Measurements from ENCODE around the gene TCF4. TPM values are rescaled to one million over a fixed set of nuclear protein-coding genes. Genes with fewer than 3 reads are reported as not detected.

TCF4 gene
- total and polyA plus RNA-seq, 2 of the 13 experiments (the other 11 are each of a cell fraction or from before 2014, with no cell fraction given): not detected

DNA sequence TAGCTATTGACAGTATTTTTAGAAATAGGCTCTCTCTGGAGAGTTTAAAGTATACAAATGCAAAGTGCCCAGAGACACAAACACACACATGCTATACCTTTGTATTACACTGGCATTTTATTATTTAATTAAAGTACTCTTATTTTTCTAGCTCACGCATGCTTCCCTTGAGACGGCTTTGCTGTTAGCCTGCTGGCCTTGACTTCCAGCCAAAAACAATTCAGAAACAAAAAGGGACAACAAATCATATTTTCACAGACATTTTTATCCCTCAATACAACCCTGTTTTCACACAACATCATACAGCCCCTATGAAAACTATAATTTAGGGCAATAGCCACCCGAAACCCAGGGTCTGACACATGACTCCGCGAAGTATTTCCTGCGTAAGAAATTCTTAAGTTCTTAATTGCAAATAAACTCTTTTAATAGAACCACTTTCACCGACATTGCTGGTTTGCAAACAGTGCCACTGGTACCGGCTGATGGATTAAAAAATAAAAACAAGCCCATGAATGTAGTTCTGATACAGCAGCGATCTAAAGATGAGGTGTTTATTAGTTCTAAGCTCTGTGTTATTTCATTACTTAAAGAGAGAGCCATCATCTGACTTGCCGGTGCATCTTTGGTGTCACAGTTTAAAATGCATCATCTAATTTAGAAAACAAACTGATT, 185.1 kb downstream of the TCF4 start:
- intact Hi-C loops (cut with micrococcal nuclease; ENCODE audit: unreplicated experiment): no loop called here
- H3K4me1 ChIP-seq (ENCODE audit: insufficient read depth, low read length): no peaks in the 10 kb centered on the region
- H3K9ac ChIP-seq (ENCODE audit: insufficient read depth, low read depth, low read length): no peak overlapping the region
- BruUV-seq (replicated peaks): no TSS peak
- TF ChIP-seq ZNF720 (CRISPR knock-in tag; IDR thresholded peaks at IDR 0.05) (no peak), TOPORS (CRISPR knock-in tag; IDR thresholded peaks at IDR 0.05) (no peak), ZNF737 (CRISPR knock-in tag; IDR thresholded peaks at IDR 0.05; ENCODE audit: borderline replicate concordance) (no peak), ZMYM2 (CRISPR knock-in tag; IDR thresholded peaks at IDR 0.05) (no peak), ZNF749 (CRISPR knock-in tag; IDR thresholded peaks at IDR 0.05; ENCODE audit: borderline replicate concordance) (no peak), PAWR (CRISPR knock-in tag; IDR thresholded peaks at IDR 0.05; ENCODE audit: borderline replicate concordance) (no peak), SATB2 (CRISPR knock-in tag; IDR thresholded peaks at IDR 0.05) (no peak)
- TF ChIP-seq, protein P1, sequence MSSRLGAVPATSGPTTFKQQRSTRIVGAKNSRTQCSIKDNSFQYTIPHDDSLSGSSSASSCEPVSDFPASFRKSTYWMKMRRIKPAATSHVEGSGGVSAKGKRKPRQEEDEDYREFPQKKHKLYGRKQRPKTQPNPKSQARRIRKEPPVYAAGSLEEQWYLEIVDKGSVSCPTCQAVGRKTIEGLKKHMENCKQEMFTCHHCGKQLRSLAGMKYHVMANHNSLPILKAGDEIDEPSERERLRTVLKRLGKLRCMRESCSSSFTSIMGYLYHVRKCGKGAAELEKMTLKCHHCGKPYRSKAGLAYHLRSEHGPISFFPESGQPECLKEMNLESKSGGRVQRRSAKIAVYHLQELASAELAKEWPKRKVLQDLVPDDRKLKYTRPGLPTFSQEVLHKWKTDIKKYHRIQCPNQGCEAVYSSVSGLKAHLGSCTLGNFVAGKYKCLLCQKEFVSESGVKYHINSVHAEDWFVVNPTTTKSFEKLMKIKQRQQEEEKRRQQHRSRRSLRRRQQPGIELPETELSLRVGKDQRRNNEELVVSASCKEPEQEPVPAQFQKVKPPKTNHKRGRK (CRISPR knock-in tag; IDR thresholded peaks at IDR 0.05): no peak
- TF ChIP-seq, protein P2, sequence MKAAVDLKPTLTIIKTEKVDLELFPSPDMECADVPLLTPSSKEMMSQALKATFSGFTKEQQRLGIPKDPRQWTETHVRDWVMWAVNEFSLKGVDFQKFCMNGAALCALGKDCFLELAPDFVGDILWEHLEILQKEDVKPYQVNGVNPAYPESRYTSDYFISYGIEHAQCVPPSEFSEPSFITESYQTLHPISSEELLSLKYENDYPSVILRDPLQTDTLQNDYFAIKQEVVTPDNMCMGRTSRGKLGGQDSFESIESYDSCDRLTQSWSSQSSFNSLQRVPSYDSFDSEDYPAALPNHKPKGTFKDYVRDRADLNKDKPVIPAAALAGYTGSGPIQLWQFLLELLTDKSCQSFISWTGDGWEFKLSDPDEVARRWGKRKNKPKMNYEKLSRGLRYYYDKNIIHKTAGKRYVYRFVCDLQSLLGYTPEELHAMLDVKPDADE (CRISPR knock-in tag; IDR thresholded peaks at IDR 0.05): no peak
- TF ChIP-seq, protein P3, sequence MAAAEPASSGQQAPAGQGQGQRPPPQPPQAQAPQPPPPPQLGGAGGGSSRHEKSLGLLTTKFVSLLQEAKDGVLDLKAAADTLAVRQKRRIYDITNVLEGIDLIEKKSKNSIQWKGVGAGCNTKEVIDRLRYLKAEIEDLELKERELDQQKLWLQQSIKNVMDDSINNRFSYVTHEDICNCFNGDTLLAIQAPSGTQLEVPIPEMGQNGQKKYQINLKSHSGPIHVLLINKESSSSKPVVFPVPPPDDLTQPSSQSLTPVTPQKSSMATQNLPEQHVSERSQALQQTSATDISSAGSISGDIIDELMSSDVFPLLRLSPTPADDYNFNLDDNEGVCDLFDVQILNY (CRISPR knock-in tag; conservative IDR thresholded peaks at IDR 0.05): no peak
- TF ChIP-seq, protein P4, sequence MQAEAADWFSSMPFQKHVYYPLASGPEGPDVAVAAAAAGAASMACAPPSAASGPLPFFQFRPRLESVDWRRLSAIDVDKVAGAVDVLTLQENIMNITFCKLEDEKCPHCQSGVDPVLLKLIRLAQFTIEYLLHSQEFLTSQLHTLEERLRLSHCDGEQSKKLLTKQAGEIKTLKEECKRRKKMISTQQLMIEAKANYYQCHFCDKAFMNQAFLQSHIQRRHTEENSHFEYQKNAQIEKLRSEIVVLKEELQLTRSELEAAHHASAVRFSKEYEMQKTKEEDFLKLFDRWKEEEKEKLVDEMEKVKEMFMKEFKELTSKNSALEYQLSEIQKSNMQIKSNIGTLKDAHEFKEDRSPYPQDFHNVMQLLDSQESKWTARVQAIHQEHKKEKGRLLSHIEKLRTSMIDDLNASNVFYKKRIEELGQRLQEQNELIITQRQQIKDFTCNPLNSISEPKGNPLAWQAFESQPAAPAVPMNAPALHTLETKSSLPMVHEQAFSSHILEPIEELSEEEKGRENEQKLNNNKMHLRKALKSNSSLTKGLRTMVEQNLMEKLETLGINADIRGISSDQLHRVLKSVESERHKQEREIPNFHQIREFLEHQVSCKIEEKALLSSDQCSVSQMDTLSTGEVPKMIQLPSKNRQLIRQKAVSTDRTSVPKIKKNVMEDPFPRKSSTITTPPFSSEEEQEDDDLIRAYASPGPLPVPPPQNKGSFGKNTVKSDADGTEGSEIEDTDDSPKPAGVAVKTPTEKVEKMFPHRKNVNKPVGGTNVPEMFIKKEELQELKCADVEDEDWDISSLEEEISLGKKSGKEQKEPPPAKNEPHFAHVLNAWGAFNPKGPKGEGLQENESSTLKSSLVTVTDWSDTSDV (CRISPR knock-in tag; IDR thresholded peaks at IDR 0.05): no peak
- no peaks in the 10 kb centered on the region for H3K9me3 ChIP-seq (ENCODE audit: low read length)
- in situ Hi-C loops (cut with HindIII; ENCODE audit: extremely low pct_ligation_motif_present, low pct_unique_long_range_greater_than_20kb): no loop called here
- ChIA-PET POLR2A (no interaction called here), CTCF (ENCODE audit: low intra/inter-chr PET ratio, low total read pairs) (no interaction called here)
- 43% methylated on average over 10 of the region's 10 CpGs for WGBS (ENCODE audit: low lambda C conversion rate)
- no peak for FAIRE-seq
- H4K20me1 ChIP-seq (ENCODE audit: insufficient read depth, low read length): no peaks in the 10 kb centered on the region
- no peak overlapping the region for H2AFZ ChIP-seq (ENCODE audit: low read length)
- no peak overlapping the region for H3K4me2 ChIP-seq (ENCODE audit: low read depth, low read length)
- no peak overlapping the region for H3K4me3 ChIP-seq (replicated peaks in 1 of 3; ENCODE audit: insufficient read depth in 1 of 3, low read depth in 2 of 3, low read length in 3 of 3)
- no peaks in the 10 kb centered on the region; a peak in 1 of 5 replicates for H3K27me3 ChIP-seq (ENCODE audit: control insufficient read depth in 1 of 2, insufficient read depth in 2 of 2, low read length in 2 of 2)
- no peaks in the 10 kb centered on the region for H3K36me3 ChIP-seq (replicated peaks in 1 of 2; ENCODE audit: control insufficient read depth in 1 of 2, insufficient read depth in 2 of 2, low read length in 2 of 2)
- ATAC-seq: no peak
- DNase-seq (ENCODE audit: low spot score): no peak
- H3K27ac ChIP-seq (ENCODE audit: extremely low read length, insufficient read depth, low read length): no peak overlapping the region
- H3K79me2 ChIP-seq (ENCODE audit: insufficient read depth, low read length): no peaks in the 10 kb centered on the region

Data from HepG2 (cell line).